Gastroesophageal sphincter (tissue), 3 donors: ENCODE results near the gene RRP1B.

ENCODE experiments used
- CTCF ChIP-seq, 4 experiments: fragments of 200-600 bp in 2 of 4; fragments of 450-650 bp in 2 of 4; sonication (generic) in 1 of 4; IDR thresholded peaks; one replicate each; pipeline ENCODE4 v1.5.1; 2017 to 2019; ENCODE audit warnings: antibody characterized with exemption in 4 of 4, mild to moderate bottlenecking in 2 of 4, moderate library complexity in 2 of 4
- POLR2A ChIP-seq, 2 donors: fragments of 450-650 bp; IDR thresholded peaks; one replicate each; pipeline ENCODE4 v1.6.1; 2017; ENCODE audit warnings: antibody characterized with exemption in 2 of 2, mild to moderate bottlenecking in 2 of 2, moderate library complexity in 1 of 2
- POLR2AphosphoS5 ChIP-seq: sonication (generic); formaldehyde crosslinking; IDR thresholded peaks from one replicate; pipeline ENCODE4 v1.6.1; 2017; ENCODE audit warnings: antibody characterized with exemption

- TF ChIP-seq CTCF (IDR thresholded peaks at IDR 0.05) (no peak), POLR2AphosphoS5 (no peak), POLR2A (IDR thresholded peaks at IDR 0.05) (no peak)
Measured at GRCh38 chr21:43614839-43615238, 44.5 kb upstream of the RRP1B start.
